Suprapubic skin (tissue), 4 donors: ENCODE results near the gene WWC1.

Experiments used
- EP300 ChIP-seq: sonication (generic); formaldehyde crosslinking; IDR thresholded peaks from one replicate; pipeline ENCODE4 v1.6.1; 2017; ENCODE audit warnings: antibody characterized with exemption
- POLR2AphosphoS5 ChIP-seq, 3 donors: sonication (generic); formaldehyde crosslinking; IDR thresholded peaks; one replicate each; pipeline ENCODE4 v1.6.1; 2017; ENCODE audit warnings: antibody characterized with exemption in 3 of 3
- TF ChIP-seq, protein P1 (sequence below), 2 donors: fragments of 200-600 bp in 1 of 2; fragments of 450-650 bp in 1 of 2; sonication (generic) in 1 of 2; IDR thresholded peaks; one replicate each; pipeline ENCODE4 v1.5.1; 2016 to 2019; ENCODE audit warnings: antibody characterized with exemption in 2 of 2, mild to moderate bottlenecking in 1 of 2, moderate library complexity in 1 of 2

- TF ChIP-seq, protein P1, sequence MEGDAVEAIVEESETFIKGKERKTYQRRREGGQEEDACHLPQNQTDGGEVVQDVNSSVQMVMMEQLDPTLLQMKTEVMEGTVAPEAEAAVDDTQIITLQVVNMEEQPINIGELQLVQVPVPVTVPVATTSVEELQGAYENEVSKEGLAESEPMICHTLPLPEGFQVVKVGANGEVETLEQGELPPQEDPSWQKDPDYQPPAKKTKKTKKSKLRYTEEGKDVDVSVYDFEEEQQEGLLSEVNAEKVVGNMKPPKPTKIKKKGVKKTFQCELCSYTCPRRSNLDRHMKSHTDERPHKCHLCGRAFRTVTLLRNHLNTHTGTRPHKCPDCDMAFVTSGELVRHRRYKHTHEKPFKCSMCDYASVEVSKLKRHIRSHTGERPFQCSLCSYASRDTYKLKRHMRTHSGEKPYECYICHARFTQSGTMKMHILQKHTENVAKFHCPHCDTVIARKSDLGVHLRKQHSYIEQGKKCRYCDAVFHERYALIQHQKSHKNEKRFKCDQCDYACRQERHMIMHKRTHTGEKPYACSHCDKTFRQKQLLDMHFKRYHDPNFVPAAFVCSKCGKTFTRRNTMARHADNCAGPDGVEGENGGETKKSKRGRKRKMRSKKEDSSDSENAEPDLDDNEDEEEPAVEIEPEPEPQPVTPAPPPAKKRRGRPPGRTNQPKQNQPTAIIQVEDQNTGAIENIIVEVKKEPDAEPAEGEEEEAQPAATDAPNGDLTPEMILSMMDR (IDR thresholded peaks at IDR 0.05) = no peak
- TF ChIP-seq EP300 (no peak), POLR2AphosphoS5 (IDR thresholded peaks at IDR 0.05) (no peak)
Measured at GRCh38 chr5:168366116-168366515, 74.7 kb downstream of the WWC1 start.
